PC-3 (cell line): ENCODE data around the gene APCDD1.

Experiments
- EZH2 ChIP-seq: fragments of 300-600 bp; sonication (generic); IDR thresholded peaks from one replicate; pipeline ENCODE4 v1.6.1; 2017; ENCODE audit warnings: antibody characterized with exemption, mild to moderate bottlenecking, low read length; ENCODE audit not compliant: unreplicated experiment
- EZH2phosphoT487 ChIP-seq: fragments of 300-600 bp; sonication (generic); IDR thresholded peaks from 2 replicates; pipeline ENCODE4 v1.6.1; 2018; ENCODE audit warnings: mild to moderate bottlenecking, antibody characterized with exemption, low read length, borderline replicate concordance
- TF ChIP-seq, protein P1 (sequence below): fragments of 300-600 bp; sonication (generic); conservative IDR thresholded peaks from 2 replicates; pipeline ENCODE4 v1.5.1; 2017; ENCODE audit warnings: antibody characterized with exemption, low read depth, mild to moderate bottlenecking, low read length

DNA sequence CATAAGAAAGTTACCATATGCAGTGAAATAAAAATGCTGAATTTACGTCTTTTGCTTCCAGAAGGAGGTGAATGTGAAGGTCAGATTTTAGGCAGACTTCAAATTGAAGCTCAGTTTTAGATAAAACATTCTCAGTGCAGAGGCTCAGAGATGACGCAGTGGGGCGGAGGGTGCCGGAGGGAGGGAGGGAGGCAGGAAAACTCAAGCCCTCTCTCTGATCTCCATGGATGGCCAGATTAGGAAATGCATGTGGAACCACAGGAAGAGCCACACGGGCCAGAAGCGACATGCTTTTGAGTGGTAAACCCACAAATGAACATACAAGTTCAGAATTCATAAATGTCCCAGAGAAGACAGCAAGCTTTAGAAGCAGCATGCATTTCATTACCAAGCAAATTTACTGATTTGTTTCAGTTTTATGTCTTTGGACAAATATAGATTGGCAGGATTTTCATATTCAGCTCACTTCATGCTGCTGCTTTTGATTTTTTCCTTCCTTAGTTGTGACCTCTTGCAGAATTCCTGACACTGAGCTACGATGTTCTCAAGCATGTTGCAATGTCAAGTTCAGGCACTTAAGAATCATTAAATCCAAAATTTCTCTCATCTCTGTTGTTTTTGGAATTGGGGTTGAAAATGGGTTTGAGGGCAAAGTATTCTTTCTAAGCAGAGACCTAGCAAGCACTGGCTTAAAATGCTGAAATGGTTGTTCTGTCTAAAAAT is 29.7 kb upstream of the APCDD1 start:
- TF ChIP-seq EZH2phosphoT487, result no peak
- TF ChIP-seq, protein P1, sequence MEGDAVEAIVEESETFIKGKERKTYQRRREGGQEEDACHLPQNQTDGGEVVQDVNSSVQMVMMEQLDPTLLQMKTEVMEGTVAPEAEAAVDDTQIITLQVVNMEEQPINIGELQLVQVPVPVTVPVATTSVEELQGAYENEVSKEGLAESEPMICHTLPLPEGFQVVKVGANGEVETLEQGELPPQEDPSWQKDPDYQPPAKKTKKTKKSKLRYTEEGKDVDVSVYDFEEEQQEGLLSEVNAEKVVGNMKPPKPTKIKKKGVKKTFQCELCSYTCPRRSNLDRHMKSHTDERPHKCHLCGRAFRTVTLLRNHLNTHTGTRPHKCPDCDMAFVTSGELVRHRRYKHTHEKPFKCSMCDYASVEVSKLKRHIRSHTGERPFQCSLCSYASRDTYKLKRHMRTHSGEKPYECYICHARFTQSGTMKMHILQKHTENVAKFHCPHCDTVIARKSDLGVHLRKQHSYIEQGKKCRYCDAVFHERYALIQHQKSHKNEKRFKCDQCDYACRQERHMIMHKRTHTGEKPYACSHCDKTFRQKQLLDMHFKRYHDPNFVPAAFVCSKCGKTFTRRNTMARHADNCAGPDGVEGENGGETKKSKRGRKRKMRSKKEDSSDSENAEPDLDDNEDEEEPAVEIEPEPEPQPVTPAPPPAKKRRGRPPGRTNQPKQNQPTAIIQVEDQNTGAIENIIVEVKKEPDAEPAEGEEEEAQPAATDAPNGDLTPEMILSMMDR, result no peak
- no peak for TF ChIP-seq EZH2
